ENCODE measurements around the gene TRMT61A. TPM values are rescaled to one million over a fixed set of nuclear protein-coding genes. Genes with fewer than 3 reads are reported as not detected.

The TRMT61A gene
- total and polyA plus RNA-seq, 9 of the 15 experiments (the other 6 are each of a cell fraction or from before 2014, with no cell fraction given), result 0.10 to 24.8 (median 5.1) TPM

- TF ChIP-seq STAT6 (CRISPR knock-in tag; IDR thresholded peaks at IDR 0.05) (no peak), NRF1 (conservative IDR thresholded peaks at IDR 0.05 in 1 of 2, IDR thresholded peaks at IDR 0.05 in 1 of 2) (peak; percentile 77 to 82), HNRNPLL (IDR thresholded peaks at IDR 0.05; ENCODE audit: low read depth, low read length, poor library complexity, severe bottlenecking) (peak; percentile 89), HDAC2 (IDR thresholded peaks at IDR 0.05) (peak; percentile 46; the same call in 1 of the 2 replicates), CTBP1 (IDR thresholded peaks at IDR 0.05; ENCODE audit: borderline replicate concordance) (peak; percentile 95), MXD1 (CRISPR knock-in tag; IDR thresholded peaks at IDR 0.05; ENCODE audit: borderline replicate concordance, poor library complexity, severe bottlenecking) (peak; percentile 61), HMGXB4 (CRISPR knock-in tag; IDR thresholded peaks at IDR 0.05) (peak; percentile 58; the same call in 1 of the 2 replicates), CHAMP1 (IDR thresholded peaks at IDR 0.05) (no peak), MBD2 (IDR thresholded peaks at IDR 0.05; ENCODE audit: borderline replicate concordance, low read depth) (no peak), TEAD4 (IDR thresholded peaks at IDR 0.05; ENCODE audit: low read length) (no peak), TEAD4 (CRISPR knock-in tag; IDR thresholded peaks at IDR 0.05; ENCODE audit: borderline replicate concordance) (no peak), CHD2 (IDR thresholded peaks at IDR 0.05; ENCODE audit: low read depth, low read length) (0 out of 2 replicates have a peak, but pooled peaks have one; percentile 55), ETV1 (tag; conservative IDR thresholded peaks at IDR 0.05; ENCODE audit: low read depth) (peak; percentile 66), PHF20 (IDR thresholded peaks at IDR 0.05; ENCODE audit: partially characterized antibody) (peak; percentile 74), NR0B1 (IDR thresholded peaks at IDR 0.05; ENCODE audit: partially characterized antibody) (no peak), ZNF511 (CRISPR knock-in tag; IDR thresholded peaks at IDR 0.05) (0 out of 2 replicates have a peak, but pooled peaks have one; percentile 16), BMI1 (IDR thresholded peaks at IDR 0.05; ENCODE audit: low read length) (no peak), FOXP1 (CRISPR knock-in tag; IDR thresholded peaks at IDR 0.05) (peak; percentile 80)
These were observed 33.6 kb downstream of the TRMT61A start, which contains the start of the genes BAG5 and COA8 (continued) for GRCh38 chr14:103562429-103563225.

Measured in K562 (cell line).